Measurements from ENCODE around the gene DOK4.

DNA sequence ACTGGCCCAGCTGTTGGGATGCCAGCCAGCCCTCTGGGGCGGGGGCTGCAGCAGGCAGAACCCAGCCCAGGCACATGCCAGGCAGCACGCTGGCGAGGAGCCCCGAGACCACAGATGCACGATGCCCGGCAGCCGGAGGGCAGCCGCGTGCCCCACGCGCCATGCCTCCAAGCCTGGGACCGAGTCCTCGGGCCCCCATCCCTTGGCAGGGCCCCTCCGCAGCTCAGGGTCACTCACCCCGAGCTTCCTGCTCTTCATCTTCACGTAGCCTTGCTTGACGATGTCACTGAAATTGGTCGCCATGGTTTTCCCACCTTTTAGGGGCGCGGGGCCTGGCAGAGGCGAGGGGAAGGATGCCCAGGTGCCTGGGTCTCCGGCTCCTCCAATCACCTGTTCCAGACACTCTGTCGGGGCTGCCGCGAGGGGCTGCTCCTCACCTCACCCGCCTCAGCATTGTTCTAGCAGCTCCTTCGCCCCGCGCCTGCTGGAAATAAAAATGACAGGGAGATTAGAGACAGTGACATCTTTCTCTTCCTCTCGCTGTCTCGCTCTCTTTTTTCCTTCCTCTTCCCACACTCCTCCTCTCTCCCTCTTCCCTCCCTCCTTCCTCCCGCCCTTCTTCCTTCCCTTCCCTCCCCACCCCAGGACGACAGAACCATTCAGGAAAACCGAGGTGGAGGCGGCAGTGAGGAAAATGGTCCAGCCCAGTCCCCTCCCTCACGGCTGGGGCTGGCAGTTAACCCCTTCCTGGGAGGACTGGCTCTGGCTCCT, 6.9 kb downstream of the DOK4 start:
- TF ChIP-seq, protein P1, sequence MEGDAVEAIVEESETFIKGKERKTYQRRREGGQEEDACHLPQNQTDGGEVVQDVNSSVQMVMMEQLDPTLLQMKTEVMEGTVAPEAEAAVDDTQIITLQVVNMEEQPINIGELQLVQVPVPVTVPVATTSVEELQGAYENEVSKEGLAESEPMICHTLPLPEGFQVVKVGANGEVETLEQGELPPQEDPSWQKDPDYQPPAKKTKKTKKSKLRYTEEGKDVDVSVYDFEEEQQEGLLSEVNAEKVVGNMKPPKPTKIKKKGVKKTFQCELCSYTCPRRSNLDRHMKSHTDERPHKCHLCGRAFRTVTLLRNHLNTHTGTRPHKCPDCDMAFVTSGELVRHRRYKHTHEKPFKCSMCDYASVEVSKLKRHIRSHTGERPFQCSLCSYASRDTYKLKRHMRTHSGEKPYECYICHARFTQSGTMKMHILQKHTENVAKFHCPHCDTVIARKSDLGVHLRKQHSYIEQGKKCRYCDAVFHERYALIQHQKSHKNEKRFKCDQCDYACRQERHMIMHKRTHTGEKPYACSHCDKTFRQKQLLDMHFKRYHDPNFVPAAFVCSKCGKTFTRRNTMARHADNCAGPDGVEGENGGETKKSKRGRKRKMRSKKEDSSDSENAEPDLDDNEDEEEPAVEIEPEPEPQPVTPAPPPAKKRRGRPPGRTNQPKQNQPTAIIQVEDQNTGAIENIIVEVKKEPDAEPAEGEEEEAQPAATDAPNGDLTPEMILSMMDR (IDR thresholded peaks at IDR 0.05), result no peak
- no peak for TF ChIP-seq ZFX (IDR thresholded peaks at IDR 0.05; ENCODE audit: borderline replicate concordance)

All from 22Rv1 (cell line).